ENCODE measurements around the gene CLRN2. TPM values are rescaled to one million over a fixed set of nuclear protein-coding genes. Genes with fewer than 3 reads are reported as not detected.
A peak's percentile ranks its signal among the peaks of the same experiment; 100 is the strongest.

CLRN2 gene
- total RNA-seq (2014; rRNA removed) (not detected in 2 replicates), Bru-seq, nascent RNA (not detected), BruChase-seq, experiment 1, labeled RNA remaining after a 6-hour chase (not detected), BruChase-seq, experiment 2, labeled RNA remaining after a 2-hour chase (not detected)
- long read RNA-seq: 0 reads

GRCh38 chr4:17514865-17515264 lies at the start of gene CLRN2:
TSS of gene CLRN2 (plus strand) at chr4:17515165. CDS start at chr4:17515267, 102 bp downstream.
- intact Hi-C loops (cut with micrococcal nuclease): loop anchor here (10.0 kb wide), 1 partner anchor 120 kb away; no protein-coding TSS in a partner anchor

GRCh38 chr4:17468619-17469221 lies 46.2 kb upstream of the CLRN2 start:
- H3K4me1 ChIP-seq (ENCODE audit: insufficient read depth, low read length): no peaks in the 10 kb centered on the region
- no peaks in the 10 kb centered on the region for H3K9me2 ChIP-seq (replicated peaks; ENCODE audit: low read length)
- BruUV-seq (replicated peaks): no TSS peak
- H3K36me3 ChIP-seq (ENCODE audit: low read depth, low read length): no peaks in the 10 kb centered on the region
- no peak overlapping the region for H3K4me3 ChIP-seq (ENCODE audit: low read length)
- POLR2A ChIA-PET (ENCODE audit: unreplicated experiment): no interaction called here
- H3K9me3 ChIP-seq (ENCODE audit: low read length): no peaks in the 10 kb centered on the region
- peak; percentile 31 for DNase-seq
- no peak overlapping the region for H3K4me2 ChIP-seq (ENCODE audit: low read length)
- CTCF ChIA-PET: no interaction called here
- intact Hi-C loops (cut with micrococcal nuclease): no loop called here
- H3K9ac ChIP-seq (ENCODE audit: low read length): no peak overlapping the region
- H3K27me3 ChIP-seq (ENCODE audit: low read length): no peaks in the 10 kb centered on the region
- TF ChIP-seq CTCF (conservative IDR thresholded peaks at IDR 0.05; ENCODE audit: low read depth, low read length) (no peak; the same call in 1 of the 2 replicates), EZH2phosphoT487 (IDR thresholded peaks at IDR 0.05; ENCODE audit: borderline replicate concordance, low read length) (no peak), EZH2 (IDR thresholded peaks at IDR 0.05; ENCODE audit: low read length, unreplicated experiment) (no peak)
- H2AFZ ChIP-seq (ENCODE audit: low read length): no peak overlapping the region
- H4K20me1 ChIP-seq (ENCODE audit: low read length): no peaks in the 10 kb centered on the region
- H3F3A ChIP-seq (ENCODE audit: low read length, unreplicated experiment): no peaks in the 10 kb centered on the region
- no peak for ATAC-seq
- H3K79me2 ChIP-seq (ENCODE audit: low read length): no peaks in the 10 kb centered on the region
- H3K27ac ChIP-seq (ENCODE audit: low read length): no peak overlapping the region

More at GRCh38 chr4:17514865-17515264, at the start of gene CLRN2:
- Histone ChIP-seq H3K4me2 (ENCODE audit: low read length) (no peak within 1 kb of the TSS), H3K9me2 (replicated peaks; ENCODE audit: low read length) (no peaks in the 10 kb centered on the region), H3K27ac (ENCODE audit: low read length) (no peak within 1 kb of the TSS), H3K9ac (ENCODE audit: low read length) (no peak within 1 kb of the TSS), H3K4me3 (ENCODE audit: low read length) (no peak within 1 kb of the TSS), H3K36me3 (ENCODE audit: low read depth, low read length) (no peaks in the 10 kb centered on the region), H3K27me3 (ENCODE audit: low read length) (peaks cover 35% of the 10 kb centered on the region), H3K4me1 (ENCODE audit: insufficient read depth, low read length) (peaks cover 10% of the 10 kb centered on the region), H4K20me1 (ENCODE audit: low read length) (no peaks in the 10 kb centered on the region), H3K79me2 (ENCODE audit: low read length) (peaks cover 19% of the 10 kb centered on the region), H3K9me3 (ENCODE audit: low read length) (no peaks in the 10 kb centered on the region), H2AFZ (ENCODE audit: low read length) (0 out of 2 replicates have a peak within 1 kb of the TSS, but pooled peaks have one; percentile 18), H3F3A (ENCODE audit: low read length, unreplicated experiment) (no peaks in the 10 kb centered on the region)
- DNase-seq (no peak), ATAC-seq (no peak)
- BruUV-seq (replicated peaks): no TSS peak
- CTCF ChIA-PET: no interaction called here
- TF ChIP-seq EZH2phosphoT487 (IDR thresholded peaks at IDR 0.05; ENCODE audit: borderline replicate concordance, low read length) (no peak), CTCF (conservative IDR thresholded peaks at IDR 0.05; ENCODE audit: low read depth, low read length) (no peak), EZH2 (IDR thresholded peaks at IDR 0.05; ENCODE audit: low read length, unreplicated experiment) (no peak)
- POLR2A ChIA-PET (ENCODE audit: unreplicated experiment): no interaction called here
